A673 (cell line): Measurements from ENCODE around the gene CCDC6. TPM values are rescaled to one million over a fixed set of nuclear protein-coding genes. Genes with fewer than 3 reads are reported as not detected.

Source experiments
- BruUV-seq: library from RNA; stranded (reverse); fragments of 400-500 nt; replicated peaks from 2 replicates; lab custom pipeline; 2021; lab: Mats Ljungman, UMichigan
- CTCF ChIA-PET: fragments of 300-600 bp; sonication (Branson Sonifier 250); formaldehyde crosslinking; loops from one replicate; lab custom pipeline; 2022; ENCODE audit warnings: antibody characterized with exemption; lab: Charles Lee
- POLR2A ChIA-PET: fragments of 300-600 bp; sonication (Branson Sonifier 250); formaldehyde crosslinking; loops from one replicate; lab custom pipeline; 2022; ENCODE audit warnings: antibody characterized with exemption; ENCODE audit not compliant: low non-redundant PET; lab: Charles Lee
- DNase-seq: peaks from one replicate; pipeline ENCODE4 v3.0.0-alpha.2; 2015; ENCODE audit warnings: low spot score
- H3K27ac ChIP-seq: fragments of 200-600 bp; sonication (generic); 2 replicates; pipeline ENCODE4 v1.5.1; 2016; ENCODE audit warnings: mixed run types, low read depth, mild to moderate bottlenecking, mixed read lengths, antibody characterized with exemption, low read length; ENCODE audit not compliant: poor library complexity, severe bottlenecking
- H3K27me3 ChIP-seq: fragments of 200-600 bp; sonication (generic); replicated peaks from 2 replicates; pipeline ENCODE4 v1.6.1; 2017; ENCODE audit warnings: mixed run types, low read depth, mild to moderate bottlenecking, mixed read lengths, antibody characterized with exemption, low read length; ENCODE audit not compliant: insufficient read depth, poor library complexity
- H3K36me3 ChIP-seq: fragments of 200-600 bp; sonication (generic); 2 replicates; pipeline ENCODE4 v1.6.1; 2016; ENCODE audit warnings: mixed run types, mild to moderate bottlenecking, mixed read lengths, antibody characterized with exemption, low read length; ENCODE audit not compliant: insufficient read depth, poor library complexity, severe bottlenecking
- H3K4me1 ChIP-seq: fragments of 200-600 bp; sonication (generic); 2 replicates; pipeline ENCODE4 v1.6.1; 2017; ENCODE audit warnings: mixed run types, mild to moderate bottlenecking, mixed read lengths, antibody characterized with exemption, low read length; ENCODE audit not compliant: insufficient read depth, poor library complexity, severe bottlenecking
- H3K4me3 ChIP-seq: fragments of 200-600 bp; sonication (generic); 2 replicates; pipeline ENCODE4 v1.5.1; 2016; ENCODE audit warnings: low read depth, mixed run types, mild to moderate bottlenecking, mixed read lengths, low read length; ENCODE audit not compliant: poor library complexity, severe bottlenecking
- H3K9me3 ChIP-seq: fragments of 200-600 bp; sonication (generic); 2 replicates; pipeline ENCODE4 v1.6.1; 2016; ENCODE audit warnings: mixed run types, low read depth, mild to moderate bottlenecking, mixed read lengths, antibody characterized with exemption, low read length; ENCODE audit not compliant: poor library complexity, severe bottlenecking
- EZH2 ChIP-seq: fragments of 200-600 bp; sonication (generic); IDR thresholded peaks from 2 replicates; pipeline ENCODE4 v1.6.1; 2017; ENCODE audit warnings: borderline replicate concordance, low read depth, mild to moderate bottlenecking, mixed read lengths, antibody characterized with exemption, low read length; ENCODE audit not compliant: poor library complexity, severe bottlenecking
- intact Hi-C: fragments of 100-400 bp; cut with micrococcal nuclease; formaldehyde crosslinking; loops from one replicate; pipeline ENCODE4 v1.10.0; 2022; ENCODE audit not compliant: unreplicated experiment
- total RNA-seq: library from RNA; stranded (reverse); gene quantifications from 2 replicates; pipeline ENCODE4 v1.2.3, GENCODE V29; 2021
- TF ChIP-seq, protein P1 (sequence below): fragments of 300-800, 200-600 bp; sonication (generic); conservative IDR thresholded peaks from 2 replicates; pipeline ENCODE4 v1.5.1; 2017; ENCODE audit warnings: low read depth, mild to moderate bottlenecking, antibody characterized with exemption, low read length, moderate library complexity, mixed read lengths

Gene CCDC6
- total RNA-seq, 1 experiment from 2014 or later = 28.1 TPM

- H3K4me1 ChIP-seq = no peaks in the 10 kb centered on the region
- DNase-seq = peak; percentile 22
- no TSS peak for BruUV-seq
- no peak overlapping the region for H3K4me3 ChIP-seq
- POLR2A ChIA-PET = no interaction called here
- no peak for TF ChIP-seq EZH2
- TF ChIP-seq, protein P1, sequence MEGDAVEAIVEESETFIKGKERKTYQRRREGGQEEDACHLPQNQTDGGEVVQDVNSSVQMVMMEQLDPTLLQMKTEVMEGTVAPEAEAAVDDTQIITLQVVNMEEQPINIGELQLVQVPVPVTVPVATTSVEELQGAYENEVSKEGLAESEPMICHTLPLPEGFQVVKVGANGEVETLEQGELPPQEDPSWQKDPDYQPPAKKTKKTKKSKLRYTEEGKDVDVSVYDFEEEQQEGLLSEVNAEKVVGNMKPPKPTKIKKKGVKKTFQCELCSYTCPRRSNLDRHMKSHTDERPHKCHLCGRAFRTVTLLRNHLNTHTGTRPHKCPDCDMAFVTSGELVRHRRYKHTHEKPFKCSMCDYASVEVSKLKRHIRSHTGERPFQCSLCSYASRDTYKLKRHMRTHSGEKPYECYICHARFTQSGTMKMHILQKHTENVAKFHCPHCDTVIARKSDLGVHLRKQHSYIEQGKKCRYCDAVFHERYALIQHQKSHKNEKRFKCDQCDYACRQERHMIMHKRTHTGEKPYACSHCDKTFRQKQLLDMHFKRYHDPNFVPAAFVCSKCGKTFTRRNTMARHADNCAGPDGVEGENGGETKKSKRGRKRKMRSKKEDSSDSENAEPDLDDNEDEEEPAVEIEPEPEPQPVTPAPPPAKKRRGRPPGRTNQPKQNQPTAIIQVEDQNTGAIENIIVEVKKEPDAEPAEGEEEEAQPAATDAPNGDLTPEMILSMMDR = no peak
- no peaks in the 10 kb centered on the region for H3K27me3 ChIP-seq
- no peaks in the 10 kb centered on the region for H3K9me3 ChIP-seq
- no peaks in the 10 kb centered on the region for H3K36me3 ChIP-seq
- CTCF ChIA-PET = no interaction called here
- H3K27ac ChIP-seq = no peak overlapping the region
- intact Hi-C loops = no loop called here
Measured at GRCh38 chr10:59894114-59894513, 12.2 kb downstream of the CCDC6 start.

GRCh38 chr10:59892697-59893096, 13.7 kb downstream of the CCDC6 start:
- no peaks in the 10 kb centered on the region for H3K9me3 ChIP-seq
- TF ChIP-seq, protein P1 = no peak
- TF ChIP-seq EZH2 = no peak
- ChIA-PET CTCF (no interaction called here), POLR2A (no interaction called here)
- H3K27ac ChIP-seq = no peak overlapping the region
- intact Hi-C loops = no loop called here
- H3K27me3 ChIP-seq = no peaks in the 10 kb centered on the region
- BruUV-seq = no TSS peak
- no peak overlapping the region for H3K4me3 ChIP-seq
- H3K4me1 ChIP-seq = no peaks in the 10 kb centered on the region
- no peaks in the 10 kb centered on the region for H3K36me3 ChIP-seq
- no peak for DNase-seq

DNA sequence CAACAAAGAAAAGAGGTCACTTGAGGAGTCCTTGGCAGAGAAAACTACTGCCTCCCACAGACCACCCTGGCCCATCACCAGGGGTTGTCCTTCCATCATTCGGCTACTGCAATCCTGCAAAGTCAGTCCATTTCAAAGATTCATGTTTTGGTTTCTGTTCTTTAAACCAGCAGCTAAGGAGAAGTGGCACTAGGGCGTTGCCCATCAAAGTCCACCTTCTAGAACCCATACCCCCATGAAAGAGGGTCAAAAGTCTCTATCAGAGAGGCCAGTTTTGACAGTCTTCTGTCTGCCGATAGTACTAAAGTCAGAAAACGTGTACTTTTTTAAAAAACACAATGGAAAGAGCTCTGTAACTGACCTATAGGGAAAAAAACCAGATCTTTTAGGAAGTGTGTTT, 14.4 kb downstream of the CCDC6 start:
- H3K9me3 ChIP-seq = no peaks in the 10 kb centered on the region
- H3K36me3 ChIP-seq = no peaks in the 10 kb centered on the region
- no TSS peak for BruUV-seq
- intact Hi-C loops = no loop called here
- no peak overlapping the region for H3K4me3 ChIP-seq
- no peak for DNase-seq
- no peaks in the 10 kb centered on the region for H3K27me3 ChIP-seq
- TF ChIP-seq, protein P1 = no peak
- TF ChIP-seq EZH2 = no peak
- H3K27ac ChIP-seq = no peak overlapping the region
- POLR2A ChIA-PET = no interaction called here
- no peaks in the 10 kb centered on the region for H3K4me1 ChIP-seq
- CTCF ChIA-PET = no interaction called here
